ENCODE results near the gene PTPRJ.

DNA sequence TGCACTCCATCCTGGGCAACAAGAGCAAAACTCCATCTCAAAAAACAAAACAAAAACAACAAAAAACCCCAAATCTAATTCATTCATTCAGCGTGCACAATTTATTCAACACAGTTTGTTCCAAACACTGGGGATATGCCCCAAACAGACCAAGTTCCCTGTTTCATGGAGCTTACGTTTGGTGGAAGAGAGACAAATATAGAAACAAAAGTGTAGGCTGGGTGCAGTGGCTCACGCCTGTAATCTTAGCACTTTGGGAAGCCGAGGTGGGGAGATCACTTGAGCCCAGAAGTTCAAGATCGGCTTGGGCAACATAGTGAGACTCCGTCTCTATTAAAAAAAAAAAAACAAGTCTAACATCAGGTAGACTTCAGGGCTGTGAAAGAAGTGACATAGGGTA is 52.4 kb downstream of the PTPRJ start:
- TF ChIP-seq CTCF (optimal IDR thresholded peaks at IDR 0.05 in 1 of 3, IDR thresholded peaks at IDR 0.05 in 1 of 3, conservative IDR thresholded peaks at IDR 0.05 in 1 of 3; ENCODE audit: extremely low read depth in 1 of 3, insufficient read depth in 2 of 3, low read length in 3 of 3) (no peak), EZH2 (IDR thresholded peaks at IDR 0.05; ENCODE audit: low read length) (no peak)
